ENCODE measurements around the gene IPCEF1. TPM values are rescaled to one million over a fixed set of nuclear protein-coding genes. Genes with fewer than 3 reads are reported as not detected.

Gene IPCEF1
- total and polyA plus RNA-seq, 4 donors = 0.46 to 2.8 (median 1.3) TPM

- peak overlapping the region in 1 of 3 donors; percentile 11 for H3K4me3 ChIP-seq (ENCODE audit: low read depth in 1 of 3, low read length in 3 of 3)
- no peak for DNase-seq (ENCODE audit: low spot score)
- H3K4me1 ChIP-seq (ENCODE audit: control insufficient read depth in 4 of 4, insufficient read depth in 4 of 4, low read length in 3 of 4) = no peaks in the 10 kb centered on the region
- no peaks in the 10 kb centered on the region for H3K27me3 ChIP-seq (ENCODE audit: control insufficient read depth in 4 of 4, insufficient read depth in 4 of 4, low read length in 3 of 4)
- TF ChIP-seq HNF4G (IDR thresholded peaks at IDR 0.05) = no peak
- TF ChIP-seq HNF4A (conservative IDR thresholded peaks at IDR 0.05) = no peak
- no peak for TF ChIP-seq REST (IDR thresholded peaks at IDR 0.05)
- TF ChIP-seq RAD21 (IDR thresholded peaks at IDR 0.05) = peak in 1 of 2 donors; percentile 3
- no peak overlapping the region for H3K27ac ChIP-seq (ENCODE audit: low read depth in 1 of 2, low read length in 2 of 2)
- 65% methylated on average over 7 of the region's 7 CpGs for WGBS
- H3K9me3 ChIP-seq (ENCODE audit: control insufficient read depth in 4 of 4, low read length in 3 of 4) = no peaks in the 10 kb centered on the region
- H3K9ac ChIP-seq (ENCODE audit: low read depth in 1 of 2, low read length in 2 of 2) = no peak overlapping the region
- H3K36me3 ChIP-seq (ENCODE audit: control insufficient read depth in 4 of 4, insufficient read depth in 3 of 4, low read depth in 1 of 4, low read length in 3 of 4) = no peaks in the 10 kb centered on the region
Measured at GRCh38 chr6:154277629-154278017, 79.0 kb downstream of the IPCEF1 start.

DNA sequence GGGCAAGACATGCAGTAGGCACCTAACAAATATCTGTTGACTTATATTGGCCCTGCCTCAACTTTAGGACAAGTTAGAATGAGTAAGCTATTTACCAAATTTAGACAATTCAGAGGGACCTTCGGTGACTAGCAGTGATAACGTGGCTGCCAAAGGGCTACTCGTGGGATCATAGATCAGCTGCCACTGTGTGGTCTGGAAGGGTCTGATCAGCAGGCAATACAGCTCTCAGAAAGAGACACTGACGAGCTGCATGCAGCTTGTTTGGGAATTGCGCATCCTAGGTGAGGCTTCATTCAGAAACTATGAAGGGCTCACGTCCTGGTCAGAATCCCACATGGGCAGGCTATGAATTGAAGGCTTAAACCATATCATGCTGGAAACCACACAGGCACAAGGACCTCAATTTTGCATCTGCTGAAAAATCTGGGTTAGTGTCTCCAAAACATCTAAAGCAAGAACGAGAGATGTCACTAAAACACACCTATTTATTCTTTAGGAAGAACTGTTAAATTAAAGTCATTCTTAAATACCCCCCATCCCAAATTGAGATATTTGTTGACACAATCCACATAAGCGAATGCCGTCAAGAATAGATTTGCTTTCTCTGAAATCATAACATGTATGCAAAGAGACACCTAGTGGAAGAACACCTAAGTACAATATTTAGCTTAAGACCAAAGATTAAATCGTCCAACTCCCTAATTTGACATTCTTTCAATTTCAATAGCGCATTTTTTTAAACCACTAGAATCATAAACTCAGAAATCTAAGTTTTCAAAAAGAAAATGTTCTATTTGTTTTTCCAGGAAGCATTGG lies 79.6 kb downstream of the IPCEF1 start:
- Histone ChIP-seq H3K36me3 (ENCODE audit: control insufficient read depth in 4 of 4, insufficient read depth in 3 of 4, low read depth in 1 of 4, low read length in 3 of 4) (no peaks in the 10 kb centered on the region), H3K27me3 (ENCODE audit: control insufficient read depth in 4 of 4, insufficient read depth in 4 of 4, low read length in 3 of 4) (no peaks in the 10 kb centered on the region), H3K4me1 (ENCODE audit: control insufficient read depth in 4 of 4, insufficient read depth in 4 of 4, low read length in 3 of 4) (no peaks in the 10 kb centered on the region), H3K4me3 (ENCODE audit: low read depth in 1 of 3, low read length in 3 of 3) (peak overlapping the region in 1 of 3 donors; percentile 11), H3K9ac (ENCODE audit: low read depth in 1 of 2, low read length in 2 of 2) (no peak overlapping the region), H3K9me3 (ENCODE audit: control insufficient read depth in 4 of 4, low read length in 3 of 4) (no peaks in the 10 kb centered on the region), H3K27ac (ENCODE audit: low read depth in 1 of 2, low read length in 2 of 2) (no peak overlapping the region)
- 33% methylated on average over 11 of the region's 11 CpGs for WGBS
- no peak for DNase-seq (ENCODE audit: low spot score)
- TF ChIP-seq YY1 (IDR thresholded peaks at IDR 0.05) = no peak
- peak; percentile 95 for TF ChIP-seq RAD21 (IDR thresholded peaks at IDR 0.05)
- TF ChIP-seq, protein P1, sequence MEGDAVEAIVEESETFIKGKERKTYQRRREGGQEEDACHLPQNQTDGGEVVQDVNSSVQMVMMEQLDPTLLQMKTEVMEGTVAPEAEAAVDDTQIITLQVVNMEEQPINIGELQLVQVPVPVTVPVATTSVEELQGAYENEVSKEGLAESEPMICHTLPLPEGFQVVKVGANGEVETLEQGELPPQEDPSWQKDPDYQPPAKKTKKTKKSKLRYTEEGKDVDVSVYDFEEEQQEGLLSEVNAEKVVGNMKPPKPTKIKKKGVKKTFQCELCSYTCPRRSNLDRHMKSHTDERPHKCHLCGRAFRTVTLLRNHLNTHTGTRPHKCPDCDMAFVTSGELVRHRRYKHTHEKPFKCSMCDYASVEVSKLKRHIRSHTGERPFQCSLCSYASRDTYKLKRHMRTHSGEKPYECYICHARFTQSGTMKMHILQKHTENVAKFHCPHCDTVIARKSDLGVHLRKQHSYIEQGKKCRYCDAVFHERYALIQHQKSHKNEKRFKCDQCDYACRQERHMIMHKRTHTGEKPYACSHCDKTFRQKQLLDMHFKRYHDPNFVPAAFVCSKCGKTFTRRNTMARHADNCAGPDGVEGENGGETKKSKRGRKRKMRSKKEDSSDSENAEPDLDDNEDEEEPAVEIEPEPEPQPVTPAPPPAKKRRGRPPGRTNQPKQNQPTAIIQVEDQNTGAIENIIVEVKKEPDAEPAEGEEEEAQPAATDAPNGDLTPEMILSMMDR (IDR thresholded peaks at IDR 0.05; ENCODE audit: low read depth, low read length, missing input control) = peak; percentile 61

DNA sequence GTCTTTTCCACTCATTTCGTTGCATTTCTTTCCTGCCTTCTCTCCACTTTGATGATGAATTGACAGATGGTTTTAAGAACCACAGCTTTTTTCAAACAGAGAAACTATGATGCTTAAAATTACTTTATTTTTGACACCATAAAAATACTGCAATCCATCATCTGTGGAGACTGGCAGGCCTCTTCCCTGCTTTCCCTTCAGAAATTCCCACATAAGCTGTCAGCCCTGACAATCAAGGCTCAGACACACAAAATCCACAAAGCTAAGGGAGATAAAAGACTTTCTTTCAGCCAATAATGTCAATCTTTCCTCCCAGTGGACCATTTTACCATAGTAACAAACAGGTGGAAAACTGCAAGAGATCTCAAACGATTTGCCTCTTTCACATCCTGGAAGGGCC lies 82.4 kb downstream of the IPCEF1 start:
- no peak for DNase-seq (ENCODE audit: low spot score)
- WGBS = 86% methylated on average over 2 of the region's 2 CpGs
- TF ChIP-seq SP1 (IDR thresholded peaks at IDR 0.05) (no peak), ATF3 (IDR thresholded peaks at IDR 0.05) (no peak), REST (IDR thresholded peaks at IDR 0.05) (no peak), RAD21 (IDR thresholded peaks at IDR 0.05) (no peak), YY1 (IDR thresholded peaks at IDR 0.05) (no peak), EGR1 (IDR thresholded peaks at IDR 0.05; ENCODE audit: low read depth in 2 of 2) (no peak), HNF4A (conservative IDR thresholded peaks at IDR 0.05) (no peak), TAF1 (conservative IDR thresholded peaks at IDR 0.05) (no peak), MAX (IDR thresholded peaks at IDR 0.05) (no peak), FOXA2 (IDR thresholded peaks at IDR 0.05) (no peak), JUND (IDR thresholded peaks at IDR 0.05) (no peak), HNF4G (IDR thresholded peaks at IDR 0.05) (no peak), NR2F2 (IDR thresholded peaks at IDR 0.05) (no peak)
- TF ChIP-seq, protein P1 (IDR thresholded peaks at IDR 0.05; ENCODE audit: low read depth, low read length, missing input control) = no peak

More for the DNA sequence above, 82.4 kb downstream of the IPCEF1 start:
- H3K4me3 ChIP-seq (ENCODE audit: low read depth in 1 of 3, low read length in 3 of 3) = no peak overlapping the region
- H3K4me1 ChIP-seq (ENCODE audit: control insufficient read depth in 4 of 4, insufficient read depth in 4 of 4, low read length in 3 of 4) = no peaks in the 10 kb centered on the region
- no peaks in the 10 kb centered on the region for H3K9me3 ChIP-seq (ENCODE audit: control insufficient read depth in 4 of 4, low read length in 3 of 4)
- H3K36me3 ChIP-seq (ENCODE audit: control insufficient read depth in 4 of 4, insufficient read depth in 3 of 4, low read depth in 1 of 4, low read length in 3 of 4) = no peaks in the 10 kb centered on the region
- H3K27ac ChIP-seq (ENCODE audit: low read depth in 1 of 2, low read length in 2 of 2) = no peak overlapping the region
- no peak overlapping the region for H3K9ac ChIP-seq (ENCODE audit: low read depth in 1 of 2, low read length in 2 of 2)
- no peaks in the 10 kb centered on the region for H3K27me3 ChIP-seq (ENCODE audit: control insufficient read depth in 4 of 4, insufficient read depth in 4 of 4, low read length in 3 of 4)

Data from liver (tissue), 9 donors.